HG03521 (cell line): Measurements from ENCODE around the gene FRMD4A.
"Not testable (repeated sequence)": the region's sequence is repeated elsewhere in the genome, so short reads cannot be mapped to it uniquely, and the experiment has no call there.

Experiments
- ATAC-seq: cut with Tn5 transposase; IDR thresholded peaks from one replicate; pipeline ENCODE4 v1.9.1; 2021; ENCODE audit warnings: mild to moderate bottlenecking, moderate library complexity; ENCODE audit not compliant: unreplicated experiment

The FRMD4A gene

DNA sequence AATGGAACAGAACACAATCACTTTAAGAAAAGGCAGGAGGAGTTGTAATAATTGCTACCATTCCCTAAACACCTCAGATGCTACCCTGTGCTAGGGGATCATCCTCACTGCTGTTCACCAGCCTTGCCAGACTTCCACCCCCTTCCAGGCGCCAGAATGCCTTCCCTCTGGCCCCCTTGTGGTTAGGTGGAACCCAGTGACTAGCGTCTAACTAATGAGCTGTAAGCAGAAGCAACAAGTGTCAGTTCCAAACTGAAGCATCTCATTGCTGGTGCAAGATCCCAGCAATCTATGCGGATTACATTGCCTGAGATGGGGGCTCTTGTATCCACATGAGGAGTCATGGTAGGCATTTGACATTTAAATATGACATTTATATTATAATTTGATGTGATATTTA is 86.6 kb downstream of the FRMD4A start:
- ATAC-seq = no peak

DNA sequence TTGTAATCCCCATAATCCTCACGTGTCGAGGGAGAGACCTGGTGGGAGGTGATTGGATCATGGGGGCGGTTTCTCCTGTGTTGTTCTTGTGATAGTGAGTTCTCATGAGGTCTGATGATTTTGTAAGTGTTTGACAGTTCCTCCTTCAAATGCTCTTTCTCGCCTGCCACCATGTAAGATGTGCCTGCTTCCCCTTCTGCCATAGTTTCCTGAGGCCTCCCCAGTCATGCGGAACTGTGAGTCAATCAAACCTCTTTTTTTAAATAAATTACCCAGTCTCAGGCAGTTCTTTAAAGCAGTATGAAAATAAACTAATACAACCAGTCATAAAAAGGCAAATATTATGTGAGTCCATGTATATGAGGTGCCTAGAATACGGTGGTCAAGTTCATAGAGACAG is 87.5 kb downstream of the FRMD4A start:
- ATAC-seq = no peak

DNA sequence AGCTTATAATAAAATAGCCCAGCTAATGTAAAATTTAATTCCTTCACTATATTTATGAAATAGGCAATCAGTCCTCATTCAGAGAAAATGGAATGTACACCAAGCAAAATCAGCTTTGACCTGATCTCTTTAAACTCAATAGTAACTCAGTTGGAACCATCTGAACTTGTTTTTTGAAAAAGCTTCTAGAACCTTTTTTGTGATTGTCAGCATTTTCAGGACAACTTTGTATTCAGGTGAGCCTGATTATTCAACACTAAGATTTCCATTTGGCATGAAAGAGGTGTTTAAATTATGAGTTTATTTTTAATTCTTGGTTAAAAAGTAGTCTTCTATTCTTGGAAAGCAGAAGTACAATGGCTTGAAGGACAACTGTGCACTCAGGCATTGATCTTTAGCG is 89.5 kb downstream of the FRMD4A start:
- no peak for ATAC-seq

DNA sequence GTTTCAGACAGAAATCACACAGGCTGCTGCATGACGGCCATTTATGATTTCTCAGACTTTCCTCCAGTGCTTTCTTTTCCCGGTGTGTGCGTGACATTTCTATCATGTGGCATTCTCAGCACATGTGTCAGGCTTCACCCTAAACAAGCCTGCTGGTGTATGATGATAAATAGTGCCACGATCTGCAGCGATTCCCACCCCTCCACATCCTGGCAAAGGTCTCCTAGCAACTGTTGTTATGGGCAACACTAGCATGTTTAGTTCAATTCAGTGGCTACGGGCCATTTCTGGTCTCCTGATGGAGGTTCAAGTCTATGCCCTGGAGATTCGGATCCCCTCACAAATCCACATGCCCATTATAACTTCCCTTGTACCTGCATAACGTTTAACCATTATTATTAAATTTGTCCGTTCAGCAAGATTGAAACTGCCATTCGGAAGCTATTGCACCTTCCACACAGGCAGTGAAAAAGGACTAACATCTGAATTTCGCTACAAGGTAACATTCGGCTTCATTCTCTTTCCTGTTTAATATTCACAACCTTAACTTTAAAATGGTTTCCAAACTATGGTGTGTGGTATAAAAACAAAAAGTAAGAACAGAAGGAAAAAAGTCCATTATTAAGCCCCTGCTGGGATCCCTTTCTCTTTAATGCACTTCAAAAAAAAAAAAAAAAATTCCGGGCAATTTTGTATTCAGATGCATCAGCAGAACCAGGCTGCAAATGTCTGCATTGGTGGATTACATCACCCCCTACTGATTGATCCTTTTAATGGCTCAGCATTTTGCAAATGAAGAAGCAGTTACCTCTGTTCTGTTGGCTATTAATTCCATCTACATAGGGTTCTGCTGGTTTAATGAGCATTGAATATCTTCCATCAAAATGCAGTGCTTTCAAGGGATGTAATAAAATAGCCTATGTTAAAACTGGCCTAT is 90.2 kb downstream of the FRMD4A start:
- ATAC-seq = no peak

DNA sequence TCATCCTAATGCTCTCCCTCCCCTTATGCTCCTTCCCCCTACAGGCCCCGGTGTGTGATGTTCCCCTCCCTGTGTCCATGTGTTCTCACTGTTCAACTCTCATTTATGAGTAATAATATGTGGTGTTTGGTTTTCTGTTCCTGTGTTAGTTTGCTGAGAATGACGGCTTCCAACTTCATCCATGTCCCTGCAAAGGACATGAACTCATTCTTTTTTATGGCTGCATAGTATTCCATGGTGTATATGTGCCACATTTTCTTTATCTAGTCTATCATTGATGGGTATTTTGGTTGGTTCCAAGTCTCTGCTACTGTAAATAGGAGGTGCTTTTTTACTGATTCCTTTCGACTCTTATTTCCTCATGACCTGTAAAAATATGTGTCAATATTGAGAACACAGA is 92.1 kb downstream of the FRMD4A start:
- ATAC-seq = not testable (repeated sequence)

DNA sequence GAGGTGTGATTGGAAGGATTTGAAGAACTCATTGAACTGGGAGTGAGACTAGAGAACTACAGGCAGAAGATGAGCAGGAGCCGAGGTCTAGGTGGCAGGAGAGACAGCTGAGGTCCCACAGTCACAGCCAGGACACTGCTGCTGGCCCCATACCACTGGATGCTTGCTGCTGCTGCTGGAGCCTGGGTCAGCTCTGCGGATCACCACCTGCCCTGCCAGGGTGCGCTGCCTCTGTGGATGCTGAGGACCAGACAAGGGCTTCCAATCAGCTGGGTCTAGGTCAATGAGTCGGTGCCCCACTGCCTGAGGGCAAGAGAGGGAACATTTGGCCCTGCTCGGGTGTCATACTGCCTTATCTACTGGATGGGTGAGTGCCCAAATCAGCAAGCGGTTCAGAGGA is 94.4 kb downstream of the FRMD4A start:
- no peak for ATAC-seq

DNA sequence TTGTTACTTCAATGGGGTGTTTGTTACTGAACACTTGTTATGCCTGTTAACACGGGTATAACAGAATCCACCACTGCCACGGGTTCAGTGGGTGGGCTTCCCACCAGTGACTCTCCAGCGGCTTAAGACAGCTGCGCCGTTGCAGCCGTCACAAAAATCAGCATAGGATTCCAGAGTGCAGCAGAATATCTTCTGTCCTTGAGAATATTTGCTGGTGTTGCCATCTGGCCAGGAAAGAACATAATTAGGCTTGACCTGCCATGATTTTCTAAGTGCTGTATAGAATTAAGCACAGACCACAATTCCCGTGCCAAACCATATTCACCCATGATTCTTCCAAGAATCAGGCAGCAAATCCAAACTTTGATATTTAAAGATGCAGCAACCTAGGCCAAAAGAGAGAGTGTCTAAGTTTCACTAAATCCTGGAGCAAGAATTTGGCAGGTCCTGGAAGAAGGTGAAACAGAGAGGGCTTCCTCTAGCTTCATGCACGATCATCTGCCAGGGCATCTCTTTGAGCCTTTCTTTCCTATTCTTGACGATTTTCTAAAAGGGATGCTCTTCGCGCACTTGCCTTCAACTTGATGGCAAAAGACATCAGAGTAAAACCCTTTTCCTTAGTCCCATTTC is 95.0 kb downstream of the FRMD4A start:
- ATAC-seq = no peak

DNA sequence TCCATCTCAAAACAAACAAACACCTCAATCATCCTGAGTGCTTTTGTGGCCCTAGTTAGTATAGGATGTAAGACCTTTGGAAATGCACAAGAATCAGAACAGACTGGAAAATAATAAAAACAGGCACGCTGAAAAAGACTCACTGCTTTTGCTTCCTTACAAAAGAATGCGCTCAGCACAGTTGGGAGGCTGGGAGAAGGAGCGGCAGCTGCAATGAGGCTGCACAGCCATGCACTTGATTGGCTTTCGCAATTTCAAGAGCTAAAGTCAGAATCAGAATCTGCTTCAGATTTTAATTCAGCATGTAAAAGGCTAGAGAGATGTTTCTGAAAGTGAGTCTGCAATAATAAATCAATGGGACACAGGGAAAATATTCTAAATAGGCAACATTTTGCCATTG is 97.2 kb downstream of the FRMD4A start:
- no peak for ATAC-seq

DNA sequence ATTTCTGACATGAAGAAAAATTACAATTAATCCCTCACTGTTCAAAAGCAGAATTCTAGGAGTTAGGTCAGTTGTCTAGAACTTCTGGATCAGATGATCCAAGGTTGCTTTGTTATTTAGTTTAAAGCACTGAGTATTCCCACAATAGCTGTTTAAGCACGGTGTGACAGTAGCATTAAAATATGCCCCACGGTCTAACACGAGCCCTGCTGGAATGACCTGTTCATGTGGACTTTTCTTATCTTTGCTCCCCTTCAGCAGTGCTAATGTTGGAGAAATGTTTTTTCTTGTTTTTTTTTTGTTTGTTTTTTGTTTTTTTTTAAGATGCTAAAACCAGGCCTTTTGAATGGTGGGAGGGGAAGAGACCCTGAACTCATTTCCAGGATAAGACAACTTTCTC is 101.9 kb downstream of the FRMD4A start:
- ATAC-seq = not testable (repeated sequence)

DNA sequence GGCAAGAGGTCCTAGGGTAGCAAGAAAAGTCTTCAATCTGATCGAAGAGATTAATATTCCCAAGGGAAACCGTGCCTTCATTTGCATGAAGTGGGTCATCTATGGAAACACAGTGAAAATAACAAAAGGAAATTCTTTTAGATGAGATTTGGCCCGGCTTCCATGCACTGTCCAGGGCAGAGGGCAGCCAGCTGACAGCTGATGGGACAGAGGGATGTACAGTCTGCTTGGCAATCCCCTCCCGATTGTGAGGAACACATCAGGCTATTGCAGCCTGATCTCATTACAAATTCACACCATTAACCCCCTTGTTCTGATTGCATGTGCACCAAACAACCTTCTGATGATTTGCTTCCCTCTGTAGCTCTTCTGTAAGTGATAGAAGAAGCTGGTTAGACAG is 105.3 kb downstream of the FRMD4A start:
- no peak for ATAC-seq

DNA sequence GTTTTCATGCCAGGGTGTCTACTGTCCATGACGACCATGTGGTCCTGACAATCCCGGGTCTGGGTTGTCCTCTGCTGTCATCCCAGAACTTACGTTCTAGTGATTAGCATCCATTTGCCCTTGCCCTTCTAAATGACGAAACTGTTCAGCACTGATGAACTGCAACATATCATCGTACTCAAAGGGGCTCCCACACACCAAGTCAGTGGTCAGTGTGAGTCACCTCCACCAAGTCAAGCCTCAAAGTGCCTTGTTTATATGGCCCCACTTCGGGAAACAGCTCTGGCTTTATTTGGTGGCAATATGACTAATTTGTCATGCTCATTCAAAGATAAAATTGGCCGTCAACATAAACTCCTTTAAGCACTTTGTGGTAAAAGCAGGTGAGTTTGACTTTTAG is 110.7 kb downstream of the FRMD4A start:
- no peak for ATAC-seq

DNA sequence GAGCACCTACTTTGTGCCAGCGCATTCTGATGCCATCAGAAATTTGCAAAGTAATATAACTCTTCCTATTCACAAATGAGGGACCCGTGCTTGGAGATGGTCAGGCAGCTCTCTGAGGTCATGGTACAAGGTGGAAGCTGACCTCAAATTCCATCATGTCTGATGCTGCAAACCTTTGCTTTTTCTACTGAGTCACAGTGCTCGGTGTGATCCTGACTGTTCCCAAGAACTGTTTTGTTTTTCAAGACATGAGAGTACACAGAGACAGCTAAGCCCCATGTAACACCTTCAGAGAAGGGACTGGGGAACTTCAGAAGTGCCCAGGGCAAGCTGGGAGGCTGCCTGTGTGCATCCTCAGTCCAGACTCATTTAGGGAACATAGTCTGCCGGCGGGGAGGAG is 111.3 kb downstream of the FRMD4A start:
- ATAC-seq = no peak

DNA sequence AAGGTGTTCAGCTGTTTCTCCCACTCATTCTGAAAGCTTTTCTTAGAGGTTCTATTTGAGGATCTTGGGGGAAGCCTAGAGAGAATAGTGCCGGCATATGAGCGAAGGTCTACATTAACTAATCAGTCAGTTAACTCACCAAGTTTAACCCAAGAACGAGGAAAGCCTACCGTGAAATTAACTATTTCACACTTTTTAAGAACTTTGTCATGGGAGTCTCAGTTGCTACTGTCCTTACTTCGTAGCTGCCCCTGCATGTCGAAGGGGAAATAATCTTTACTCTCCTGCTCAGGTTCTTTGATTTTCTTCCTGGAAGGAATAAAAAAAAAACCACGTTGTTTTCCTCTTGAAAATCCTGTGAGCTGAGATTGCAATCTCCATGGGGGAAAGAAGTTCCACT is 115.1 kb downstream of the FRMD4A start:
- no peak for ATAC-seq

DNA sequence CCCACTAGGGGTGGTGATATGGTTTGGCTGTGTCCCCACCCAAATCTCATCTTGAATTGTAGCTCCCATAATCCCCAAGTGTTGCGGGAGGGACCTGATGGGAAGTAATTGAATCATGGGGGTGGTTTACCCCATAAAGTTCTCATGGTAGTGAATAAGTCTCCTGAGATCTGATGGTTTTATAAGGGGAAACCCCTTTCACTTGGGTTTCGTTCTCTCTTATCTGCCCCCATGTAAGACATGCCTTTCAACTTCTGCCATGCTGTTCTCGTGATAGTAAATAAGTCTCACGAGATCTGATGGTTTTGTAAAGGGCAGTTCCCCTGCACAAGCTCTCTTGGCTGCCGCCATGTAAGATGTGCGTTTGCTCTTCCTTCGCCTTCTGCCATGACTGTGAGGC is 117.0 kb downstream of the FRMD4A start:
- ATAC-seq = not testable (repeated sequence)

DNA sequence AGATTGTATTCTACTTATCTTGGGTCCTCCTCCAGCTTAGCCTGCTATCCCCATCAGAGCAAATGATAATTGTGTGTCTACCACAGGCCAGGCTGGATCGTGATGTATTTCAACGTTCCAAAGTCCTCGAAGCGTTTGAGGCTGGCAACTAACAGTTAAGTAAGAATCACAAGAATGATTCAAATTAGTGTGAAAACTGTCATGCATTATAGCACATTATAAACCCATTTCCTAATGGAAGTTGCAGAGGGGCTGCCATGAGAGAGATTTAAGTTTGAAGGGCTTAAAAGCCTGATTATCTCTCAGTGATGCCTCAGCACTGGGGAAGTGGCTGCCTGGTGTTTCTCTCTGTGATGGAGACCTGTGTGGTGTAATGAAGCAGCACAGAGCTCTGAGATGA is 119.1 kb downstream of the FRMD4A start:
- ATAC-seq = no peak

DNA sequence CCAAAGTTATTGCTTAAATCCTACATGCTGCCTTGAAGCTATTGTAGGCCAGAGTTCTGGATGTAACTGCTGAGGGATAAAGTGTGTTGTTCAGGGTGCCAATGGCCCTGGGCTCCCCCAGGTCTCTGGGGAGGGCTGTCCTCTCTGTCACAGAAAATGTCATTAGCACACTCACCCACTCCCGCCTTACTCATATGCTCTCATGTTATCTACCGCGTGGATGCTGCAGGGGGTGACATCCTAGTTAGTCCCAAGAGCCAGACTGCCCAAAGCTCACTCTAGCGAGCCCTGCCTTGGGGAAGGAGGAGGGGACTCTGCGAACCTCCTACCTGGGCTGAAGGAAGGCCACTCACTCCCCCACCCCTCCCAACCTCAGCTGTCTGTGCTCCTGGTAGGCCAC is 122.5 kb downstream of the FRMD4A start:
- no peak for ATAC-seq

DNA sequence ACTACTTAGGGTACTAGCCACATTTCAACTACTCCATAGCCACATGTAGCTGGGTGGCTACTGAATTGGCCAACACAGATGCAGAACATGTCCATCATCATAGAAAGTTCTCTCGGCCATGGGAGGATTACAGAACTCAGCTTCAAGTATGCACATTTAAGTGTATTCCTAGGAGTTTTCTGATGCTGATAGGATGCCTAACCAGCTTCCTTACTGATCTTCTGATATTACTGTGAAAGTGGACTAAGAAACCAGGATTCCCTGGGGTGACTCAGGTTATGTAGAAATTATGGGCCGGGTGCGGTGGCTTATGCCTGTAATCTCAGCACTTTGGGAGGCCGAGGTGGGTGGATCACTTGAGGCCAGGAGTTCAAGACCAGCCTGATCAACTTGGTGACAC is 125.5 kb downstream of the FRMD4A start:
- ATAC-seq = no peak

DNA sequence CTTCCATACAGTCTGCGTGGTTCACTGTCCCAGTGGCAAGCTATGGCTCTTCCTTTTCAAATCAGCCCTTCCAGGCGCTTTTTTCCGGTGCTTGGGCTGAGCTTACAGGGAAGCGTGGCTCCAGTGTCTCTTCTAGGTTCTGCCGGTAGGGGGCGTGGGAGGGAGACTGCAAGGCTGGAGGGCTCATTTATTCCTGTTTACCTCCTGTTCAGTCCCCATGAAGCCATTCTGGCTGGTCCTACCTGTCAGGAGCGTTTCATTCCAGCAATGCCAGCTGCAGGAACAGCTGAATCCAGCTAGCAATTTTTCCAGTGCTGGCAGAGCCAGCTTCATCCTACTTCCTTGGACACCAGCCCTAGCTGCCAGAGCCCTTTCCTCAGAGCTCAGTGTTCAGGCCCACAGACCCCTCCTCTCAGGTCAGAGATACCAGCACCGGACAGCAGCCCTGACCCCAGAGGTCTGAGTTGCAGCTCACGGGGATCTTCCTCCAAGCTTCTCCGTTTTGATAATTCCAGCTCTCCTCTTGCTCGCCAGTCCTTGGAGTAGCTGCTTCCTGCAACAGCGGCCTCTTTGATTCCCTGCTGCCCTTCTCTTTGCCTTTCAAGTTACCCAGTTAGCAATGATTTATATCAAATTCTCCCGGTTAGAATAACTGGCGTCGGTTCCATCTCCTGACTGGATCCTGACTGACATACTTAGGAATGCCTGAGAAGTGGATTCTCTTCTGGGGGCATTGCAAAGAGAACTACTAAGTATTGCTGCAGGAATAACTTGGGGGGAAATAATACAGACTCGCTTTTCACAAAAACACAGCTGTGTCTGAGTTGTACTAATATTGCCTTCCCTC is 129.8 kb downstream of the FRMD4A start:
- ATAC-seq = no peak

DNA sequence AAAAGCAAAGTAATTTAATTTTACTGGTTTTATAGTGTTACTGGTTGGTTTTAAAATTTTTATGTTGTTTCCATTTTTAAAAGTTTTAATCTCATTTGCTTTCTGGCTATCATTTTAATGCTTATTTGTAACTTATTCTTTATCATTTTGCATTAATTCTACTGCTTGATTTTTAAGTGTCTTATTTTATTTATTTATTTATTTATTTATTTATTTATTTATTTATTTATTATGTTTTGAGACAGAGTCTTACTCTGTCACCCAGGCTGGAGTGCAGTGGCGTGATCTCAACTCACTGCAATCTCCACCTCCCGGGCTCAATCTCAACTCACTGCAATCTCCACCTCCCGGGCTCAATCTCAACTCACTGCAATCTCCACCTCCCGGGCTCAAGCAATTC is 131.6 kb downstream of the FRMD4A start:
- not testable (repeated sequence) for ATAC-seq

DNA sequence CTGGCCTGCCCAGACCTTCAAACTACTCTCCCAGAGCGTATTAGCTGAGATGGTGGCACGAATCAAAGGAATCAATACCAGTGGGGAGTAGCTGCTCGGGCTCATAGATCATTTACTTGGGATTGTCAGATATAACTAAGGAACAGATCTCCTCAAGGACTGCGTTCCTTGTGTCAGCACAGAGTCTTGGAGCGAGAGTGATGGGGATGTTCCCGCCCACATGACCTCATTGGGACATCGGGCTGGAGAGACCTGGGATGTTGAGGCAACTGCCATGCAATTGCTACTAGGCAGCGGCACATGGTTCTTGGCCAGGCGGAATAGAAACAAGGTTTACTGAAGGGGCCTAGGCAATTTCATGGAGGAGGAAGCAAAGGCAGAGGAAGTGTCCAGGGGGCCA is 132.6 kb downstream of the FRMD4A start:
- no peak for ATAC-seq

DNA sequence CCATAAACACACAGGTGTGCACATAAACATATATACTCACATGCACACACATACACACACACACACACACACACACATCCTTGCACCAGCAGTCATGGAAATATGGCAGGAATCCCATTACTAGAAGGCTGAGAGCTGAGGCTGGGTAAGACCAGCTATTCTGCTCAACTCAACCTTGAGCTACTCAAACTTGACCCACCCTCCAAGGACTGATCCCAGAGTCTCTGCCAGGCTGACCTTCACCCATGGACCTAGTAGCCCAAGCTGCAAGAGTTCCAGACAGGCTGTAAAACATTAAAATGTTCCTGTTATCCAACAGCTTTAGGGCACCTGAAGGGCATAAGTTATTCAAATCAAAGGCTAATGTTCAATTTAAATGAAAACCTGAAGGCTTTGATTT is 134.6 kb downstream of the FRMD4A start:
- ATAC-seq = no peak

DNA sequence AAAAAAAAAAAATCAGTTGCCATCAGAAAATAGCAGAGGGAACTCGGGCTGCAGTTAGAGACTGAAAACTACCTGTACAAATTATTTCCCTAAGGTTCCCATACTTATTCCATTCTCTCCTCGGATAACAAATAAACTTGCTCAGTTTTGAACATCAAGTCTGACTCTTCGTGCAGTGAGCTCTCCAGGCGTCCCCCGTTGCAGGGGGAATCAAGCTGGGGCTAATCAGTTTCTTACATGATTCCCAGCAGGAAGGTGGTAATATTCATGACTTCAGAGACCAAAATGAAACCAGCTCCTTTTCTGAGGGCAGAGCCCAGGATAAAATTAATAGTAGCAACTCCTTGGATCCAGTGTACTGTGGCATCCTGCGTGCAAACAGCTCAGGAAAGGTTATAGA is 135.3 kb downstream of the FRMD4A start:
- ATAC-seq = no peak
